ENCODE results near the gene THAP4.
"Not testable (repeated sequence)": the region's sequence is repeated elsewhere in the genome, so short reads cannot be mapped to it uniquely, and the experiment has no call there.

The THAP4 gene

GRCh38 chr2:241611062-241611461, 25.9 kb downstream of the THAP4 start:
- DNase-seq: no peak

DNA sequence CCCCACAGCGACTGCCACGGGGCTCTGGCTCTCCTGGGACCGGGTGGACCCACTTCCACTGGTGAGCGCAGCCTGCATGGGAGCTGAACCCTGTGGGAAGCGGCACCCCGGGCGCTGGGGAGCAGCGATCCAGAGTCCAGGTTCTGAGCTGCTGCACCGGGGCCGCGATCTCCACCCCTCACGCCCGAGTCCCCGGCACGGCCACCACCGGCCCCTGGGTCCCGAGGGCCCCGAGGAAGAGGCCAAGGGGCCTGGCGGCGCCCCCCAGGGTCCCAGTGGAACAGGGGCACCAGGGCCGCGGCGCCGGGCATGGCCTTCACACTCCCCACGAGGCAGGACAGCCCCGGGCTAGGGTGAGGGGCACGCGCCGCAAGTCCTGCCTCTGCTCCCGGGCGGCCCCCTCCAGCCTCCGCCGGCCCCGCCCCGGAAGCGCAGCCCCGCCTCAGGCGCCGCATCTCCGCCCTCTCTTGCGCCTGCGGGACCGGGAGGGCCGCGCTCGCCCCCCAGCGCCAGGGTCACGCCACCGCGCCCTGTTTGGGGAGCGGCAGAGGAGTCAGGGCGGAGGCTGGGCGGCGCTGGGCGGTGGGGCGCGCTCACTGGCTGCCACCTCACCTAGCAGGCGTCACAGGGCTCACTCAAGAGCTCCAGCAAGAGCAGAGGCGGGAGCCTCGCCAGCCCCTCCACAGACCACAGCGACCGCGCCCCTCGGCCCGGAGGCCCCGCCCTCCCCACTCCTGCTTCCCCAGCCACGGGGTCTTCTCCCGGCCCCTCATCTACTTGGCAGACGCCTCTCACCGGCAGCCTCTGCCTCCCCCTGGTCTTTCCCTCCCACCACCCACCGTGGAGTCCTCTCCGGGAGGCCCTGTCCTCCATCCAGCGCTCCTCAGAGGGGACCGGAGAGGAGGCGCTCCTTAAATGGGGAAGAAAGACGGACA, 26.8 kb downstream of the THAP4 start:
- peak; percentile 87 for DNase-seq

DNA sequence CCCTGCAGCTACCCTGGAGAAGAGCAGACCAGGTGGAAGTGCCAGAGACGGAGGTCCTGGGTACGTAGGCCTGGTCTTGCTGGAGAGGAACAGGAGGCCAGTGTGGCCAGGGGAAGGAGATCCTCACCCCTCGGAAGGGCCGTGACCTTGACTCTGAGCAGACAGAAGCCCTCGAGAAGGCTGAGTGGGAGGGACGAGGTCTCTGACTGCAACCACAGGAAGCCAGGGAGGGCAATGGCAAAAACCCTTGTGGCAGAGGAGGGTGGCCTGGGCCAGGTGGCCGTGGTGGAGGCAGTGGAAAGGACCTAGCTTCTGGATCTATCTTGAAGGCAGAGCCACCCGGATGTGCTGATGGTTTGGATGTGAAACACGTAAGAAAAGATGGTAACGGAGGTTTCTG, 28.1 kb downstream of the THAP4 start:
- no peak for DNase-seq

- no peak for DNase-seq
These were observed 29.6 kb downstream of the THAP4 start for GRCh38 chr2:241607162-241607885.

DNA sequence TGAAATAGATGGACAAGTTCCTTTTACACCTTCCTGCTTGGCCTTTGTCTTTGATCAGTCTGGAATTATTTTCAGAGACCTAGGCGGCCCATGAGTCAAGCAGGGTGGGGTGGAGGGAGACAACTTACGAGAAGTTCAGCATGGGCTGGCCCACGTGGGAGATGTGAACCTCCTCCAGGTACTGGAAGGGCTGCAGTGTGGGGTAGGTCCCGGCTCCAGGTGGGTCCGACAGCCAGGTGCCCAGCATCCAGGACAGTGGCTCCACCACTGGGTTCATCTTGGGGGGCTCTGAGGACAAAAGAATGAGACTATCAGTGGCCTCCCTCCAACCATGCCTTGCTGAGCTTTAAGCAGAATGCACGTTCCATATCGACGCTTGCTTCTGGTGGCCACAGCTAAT, 30.8 kb downstream of the THAP4 start:
- no peak for DNase-seq

DNA sequence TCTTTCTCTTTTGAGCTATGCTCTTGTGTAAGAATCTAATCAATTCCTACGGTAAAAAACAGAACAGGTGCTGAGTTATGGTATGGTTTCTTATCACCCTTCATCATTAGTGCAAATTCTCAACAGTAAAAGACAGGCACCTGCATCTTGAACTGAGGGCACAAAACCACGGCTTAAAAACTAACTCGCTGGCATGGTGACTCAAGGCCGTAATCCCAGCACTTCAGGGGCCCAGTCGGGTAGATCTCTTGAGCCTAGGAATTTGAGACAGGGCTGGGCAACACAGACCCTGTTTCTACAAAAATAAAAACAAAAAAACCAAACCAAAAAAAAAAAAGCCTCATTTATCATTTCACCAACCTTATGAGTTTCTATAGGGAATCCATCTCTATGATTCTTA, 33.3 kb downstream of the THAP4 start:
- DNase-seq: no peak

DNA sequence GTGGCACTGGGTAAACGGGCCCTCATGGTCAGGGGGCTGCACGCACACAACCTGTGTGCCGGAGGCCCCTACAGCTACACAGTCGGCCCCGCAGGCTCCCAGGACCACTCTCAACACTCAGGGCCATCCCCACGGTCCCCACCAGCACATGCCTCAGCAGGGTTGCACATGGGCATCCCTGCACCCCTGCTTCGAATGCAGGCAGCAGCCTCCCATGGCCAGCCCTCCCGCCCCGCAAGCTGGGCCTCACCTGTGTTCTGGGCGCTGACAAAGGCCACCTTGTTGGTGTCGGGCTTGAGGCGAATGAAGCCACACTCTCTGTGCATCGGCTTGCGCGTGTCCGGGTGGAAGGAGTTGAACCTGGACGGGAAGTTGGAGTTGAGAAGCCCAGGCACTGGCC, 34.2 kb downstream of the THAP4 start:
- DNase-seq: no peak

GRCh38 chr2:241601841-241602240, 35.1 kb downstream of the THAP4 start:
- no peak for DNase-seq

DNA sequence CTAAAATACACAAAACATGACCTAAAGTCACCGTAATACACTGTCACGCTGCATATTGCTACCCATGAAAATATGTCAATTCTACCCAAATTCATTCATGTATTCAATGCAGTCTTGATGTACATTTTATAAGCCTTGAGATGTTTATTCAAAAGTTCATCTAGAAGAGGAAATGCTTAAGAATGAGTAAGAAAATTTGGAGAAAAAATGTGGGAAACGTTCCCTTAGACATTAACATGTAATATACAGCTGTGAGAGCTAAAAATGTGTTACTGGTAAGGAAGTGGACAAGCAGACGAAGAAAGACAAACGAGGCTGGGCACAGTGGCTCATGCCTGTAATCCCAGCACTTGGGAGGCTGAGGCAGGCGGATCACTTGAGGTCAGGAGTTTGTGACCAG, 37.3 kb downstream of the THAP4 start:
- DNase-seq: no peak

GRCh38 chr2:241598487-241598886, 38.5 kb downstream of the THAP4 start:
- DNase-seq: no peak

- DNase-seq: peak; percentile 63
These were observed 38.9 kb downstream of the THAP4 start for GRCh38 chr2:241598061-241598460.

DNA sequence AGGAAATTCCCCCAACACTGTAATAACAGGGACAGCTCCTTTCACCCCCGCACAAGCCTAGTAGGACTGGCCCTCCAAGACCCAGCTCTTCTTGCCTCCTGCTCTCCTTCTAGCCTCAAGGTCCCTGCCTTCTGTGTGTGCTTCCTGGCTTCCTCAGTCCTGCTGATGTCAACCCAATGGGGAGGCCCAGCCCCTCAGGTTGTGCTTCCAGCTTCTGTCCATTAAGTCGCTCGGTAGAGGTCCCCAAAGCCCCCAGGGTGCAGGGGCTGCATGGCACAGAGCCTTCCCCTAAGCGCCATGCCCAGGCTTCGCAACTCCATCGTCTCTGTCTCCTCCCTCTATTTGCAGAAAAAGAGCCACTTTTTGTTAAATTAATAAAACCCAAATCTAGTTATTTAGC, 39.4 kb downstream of the THAP4 start:
- no peak for DNase-seq

DNA sequence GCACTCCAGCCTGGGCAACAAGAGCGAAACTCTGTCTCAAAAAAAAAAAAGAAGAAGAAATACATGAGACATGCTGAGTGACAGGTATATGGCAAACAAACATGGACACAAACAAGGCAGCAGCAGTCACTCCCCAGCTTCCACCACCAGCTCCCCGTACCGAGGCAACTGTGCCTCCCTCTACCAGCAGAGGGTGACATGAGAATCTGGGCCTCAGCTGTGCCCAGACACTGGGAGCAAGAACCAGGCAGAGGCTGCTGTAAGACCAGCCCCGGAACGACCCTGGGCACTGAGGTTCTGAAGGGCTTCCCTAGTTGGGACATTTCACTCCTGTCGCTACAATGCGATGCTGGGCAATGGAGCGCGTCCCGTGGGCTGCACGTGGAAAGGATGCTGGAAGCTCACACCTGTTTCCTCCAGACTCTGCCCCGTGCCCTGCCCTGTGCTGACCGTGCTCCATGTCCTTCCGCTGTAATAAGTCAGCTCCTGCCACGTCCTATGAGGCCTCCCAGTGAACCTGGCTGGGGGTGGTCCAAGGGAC, 41.3 kb downstream of the THAP4 start:
- DNase-seq: no peak

- no peak for DNase-seq
These were observed 43.7 kb downstream of the THAP4 start for GRCh38 chr2:241593271-241593670.

DNA sequence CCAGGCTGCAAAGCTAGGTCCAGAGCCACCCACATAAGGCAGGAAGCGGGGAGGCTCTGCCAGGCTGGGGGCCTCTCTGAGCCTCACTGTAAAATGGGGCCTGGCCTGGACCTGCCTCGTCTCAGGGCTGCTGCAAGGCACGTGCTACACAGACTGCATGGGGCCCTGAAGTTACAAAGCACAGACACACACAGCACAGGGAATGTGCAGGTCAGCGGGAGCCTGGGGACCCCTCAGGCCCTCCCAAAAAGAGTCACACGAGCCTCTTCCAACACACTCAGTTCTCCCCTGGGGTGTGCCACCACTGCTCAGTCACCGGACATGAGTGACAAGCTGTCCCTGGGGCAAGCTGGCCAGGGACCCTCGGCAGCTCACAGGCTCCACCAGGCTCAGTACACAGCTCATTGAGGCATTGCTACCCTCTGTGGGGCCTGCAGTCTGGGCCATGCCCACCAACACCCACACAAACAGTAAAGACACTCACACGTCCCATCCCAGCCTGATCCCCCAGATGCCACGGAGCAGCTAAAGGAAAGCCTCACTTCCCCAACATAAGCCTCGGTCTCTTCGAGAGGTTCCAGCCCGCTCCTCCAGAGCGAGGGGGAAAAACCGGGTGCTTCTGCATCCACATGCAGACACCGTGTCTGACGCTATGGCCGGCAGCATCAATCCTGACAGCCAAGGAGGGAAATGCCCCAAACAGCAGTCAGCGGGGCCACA, 44.7 kb downstream of the THAP4 start:
- no peak for DNase-seq

GRCh38 chr2:241590496-241591455, 46.2 kb downstream of the THAP4 start:
- DNase-seq: not testable (repeated sequence)

DNA sequence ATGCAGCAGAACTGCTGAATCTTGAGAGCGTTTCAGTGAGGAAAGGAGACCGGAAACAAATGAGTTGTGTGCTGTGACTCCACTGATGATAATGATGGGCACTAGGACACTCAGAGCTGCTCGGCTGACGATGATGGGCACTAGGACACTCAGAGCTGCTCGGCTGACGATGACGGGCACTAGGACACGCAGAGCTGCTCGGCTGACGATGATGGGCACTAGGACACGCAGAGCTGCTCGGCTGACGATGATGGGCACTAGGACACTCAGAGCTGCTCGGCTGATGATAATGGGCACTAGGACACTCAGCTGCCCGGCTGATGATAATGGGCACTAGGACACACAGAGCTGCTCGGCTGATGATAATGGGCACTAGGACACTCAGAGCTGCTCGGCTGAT, 47.1 kb downstream of the THAP4 start:
- not testable (repeated sequence) for DNase-seq

DNA sequence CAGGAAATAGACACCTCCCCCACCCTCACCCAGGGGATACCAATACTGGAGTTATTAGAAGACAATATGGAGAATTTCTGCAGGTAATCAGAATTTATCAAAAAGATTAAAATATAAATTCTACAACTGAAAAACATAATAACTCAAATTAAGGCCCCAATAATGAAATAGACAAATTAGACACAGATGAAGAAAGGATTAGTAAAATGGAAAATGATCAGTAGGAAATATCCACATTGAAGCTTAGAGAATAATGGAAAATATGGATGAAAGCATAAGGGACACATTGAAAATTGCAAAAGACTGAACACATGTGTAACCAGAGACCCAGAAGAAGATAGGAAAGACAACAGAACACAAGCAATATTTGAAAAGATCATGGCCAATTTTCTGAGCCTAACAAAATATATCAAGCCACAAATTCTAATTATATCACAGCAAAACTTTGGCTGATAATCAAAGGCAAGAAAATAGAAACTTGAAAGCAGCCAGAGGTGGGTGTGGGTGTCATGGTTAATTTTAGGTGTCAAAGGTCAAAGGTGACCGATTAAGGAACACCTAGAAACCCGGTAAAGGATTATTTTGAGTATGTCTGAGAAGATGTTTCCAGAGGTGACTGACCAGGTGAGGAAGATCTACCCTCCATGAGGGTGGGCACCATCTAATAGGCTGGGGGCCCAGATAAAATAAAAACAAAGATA, 50.2 kb downstream of the THAP4 start:
- no peak for DNase-seq

- DNase-seq: no peak
These were observed 52.5 kb downstream of the THAP4 start for GRCh38 chr2:241584436-241584835.

DNA sequence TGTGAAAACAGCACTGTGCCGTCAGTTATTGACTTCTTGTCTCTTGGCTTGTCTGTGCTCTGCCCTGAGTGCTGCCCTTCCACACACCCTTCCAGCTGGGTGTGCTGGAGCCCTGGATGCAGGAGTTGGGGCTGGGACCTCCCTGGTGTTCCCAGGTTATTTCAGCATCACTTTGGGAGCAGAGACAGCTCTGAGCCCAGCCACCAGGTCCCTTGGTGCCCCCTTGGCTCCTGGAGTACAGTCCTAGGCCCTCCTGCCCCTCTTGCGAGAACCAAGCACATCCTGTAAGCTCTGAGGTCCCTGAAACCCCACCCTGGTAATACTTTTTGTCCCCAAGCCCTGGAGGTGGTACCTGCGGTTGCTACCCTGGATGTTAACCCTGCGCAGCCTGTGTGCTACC, 54.2 kb downstream of the THAP4 start:
- no peak for DNase-seq

DNA sequence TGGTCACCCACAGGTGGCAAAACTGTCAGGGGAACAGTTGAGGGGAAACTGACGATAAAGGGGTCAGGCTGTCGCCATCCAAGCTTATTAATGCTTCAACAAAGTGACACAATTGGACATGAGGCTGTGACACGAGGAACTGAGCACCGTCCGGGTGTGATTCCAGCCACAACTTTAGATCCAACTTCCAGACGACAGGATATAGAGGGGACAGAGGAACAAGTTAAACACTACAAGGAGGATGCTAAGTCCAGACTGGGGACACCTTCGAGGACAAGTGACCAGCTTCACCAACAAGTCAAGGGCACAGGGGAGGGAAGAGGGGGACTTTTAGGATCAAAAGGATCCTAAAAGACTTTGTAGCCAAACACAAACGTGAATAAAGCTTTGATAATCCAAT, 54.6 kb downstream of the THAP4 start:
- DNase-seq: no peak

All from right hindlimb (tissue), 1 donor.